Vagina (tissue), 2 donors: ENCODE results near the gene OR2AE1.

Experiments used
- POLR2A ChIP-seq, 2 donors: fragments of 450-650 bp; IDR thresholded peaks; one replicate each; pipeline ENCODE4 v1.6.1; 2017; ENCODE audit warnings: antibody characterized with exemption in 2 of 2, mild to moderate bottlenecking in 2 of 2, moderate library complexity in 2 of 2
- POLR2AphosphoS5 ChIP-seq, 2 donors: sonication (generic); formaldehyde crosslinking; IDR thresholded peaks; one replicate each; pipeline ENCODE4 v1.9.0; 2017; ENCODE audit warnings: antibody characterized with exemption in 2 of 2, mild to moderate bottlenecking in 2 of 2, low read depth in 1 of 2; ENCODE audit not compliant: insufficient read depth in 1 of 2
- TF ChIP-seq, protein P1 (sequence below), 3 experiments: fragments of 450-650 bp in 2 of 3; fragments of 200-600 bp in 1 of 3; sonication (generic) in 1 of 3; IDR thresholded peaks; one replicate each; pipeline ENCODE4 v1.5.1; 2017 to 2019; ENCODE audit warnings: antibody characterized with exemption in 3 of 3, mild to moderate bottlenecking in 2 of 3, moderate library complexity in 2 of 3

DNA sequence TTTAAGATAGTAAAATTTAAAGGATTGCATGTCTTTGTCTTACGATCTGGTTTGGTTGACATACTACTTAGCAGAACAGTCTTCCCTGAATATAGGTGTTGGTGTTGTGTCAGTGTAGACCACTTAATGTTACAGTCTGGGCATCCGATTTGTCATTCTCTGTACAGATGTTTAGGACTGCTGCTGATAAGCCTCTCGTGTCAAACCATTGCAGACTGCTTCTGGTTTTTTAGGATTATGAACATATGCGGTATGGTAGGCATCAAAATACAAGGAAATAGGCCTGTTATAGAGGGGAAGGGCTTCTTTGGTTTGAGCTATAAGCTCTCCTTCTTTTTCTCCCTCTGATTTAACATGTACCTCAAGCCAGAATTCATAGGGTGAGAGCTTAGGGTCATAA, 41.6 kb downstream of the OR2AE1 start:
- TF ChIP-seq, protein P1, sequence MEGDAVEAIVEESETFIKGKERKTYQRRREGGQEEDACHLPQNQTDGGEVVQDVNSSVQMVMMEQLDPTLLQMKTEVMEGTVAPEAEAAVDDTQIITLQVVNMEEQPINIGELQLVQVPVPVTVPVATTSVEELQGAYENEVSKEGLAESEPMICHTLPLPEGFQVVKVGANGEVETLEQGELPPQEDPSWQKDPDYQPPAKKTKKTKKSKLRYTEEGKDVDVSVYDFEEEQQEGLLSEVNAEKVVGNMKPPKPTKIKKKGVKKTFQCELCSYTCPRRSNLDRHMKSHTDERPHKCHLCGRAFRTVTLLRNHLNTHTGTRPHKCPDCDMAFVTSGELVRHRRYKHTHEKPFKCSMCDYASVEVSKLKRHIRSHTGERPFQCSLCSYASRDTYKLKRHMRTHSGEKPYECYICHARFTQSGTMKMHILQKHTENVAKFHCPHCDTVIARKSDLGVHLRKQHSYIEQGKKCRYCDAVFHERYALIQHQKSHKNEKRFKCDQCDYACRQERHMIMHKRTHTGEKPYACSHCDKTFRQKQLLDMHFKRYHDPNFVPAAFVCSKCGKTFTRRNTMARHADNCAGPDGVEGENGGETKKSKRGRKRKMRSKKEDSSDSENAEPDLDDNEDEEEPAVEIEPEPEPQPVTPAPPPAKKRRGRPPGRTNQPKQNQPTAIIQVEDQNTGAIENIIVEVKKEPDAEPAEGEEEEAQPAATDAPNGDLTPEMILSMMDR (IDR thresholded peaks at IDR 0.05), result no peak
- TF ChIP-seq POLR2A (IDR thresholded peaks at IDR 0.05) (no peak), POLR2AphosphoS5 (IDR thresholded peaks at IDR 0.05; ENCODE audit: insufficient read depth in 1 of 2, low read depth in 1 of 2) (no peak)
